MCF 10A (cell line): Measurements from ENCODE around the gene NECTIN3. TPM values are rescaled to one million over a fixed set of nuclear protein-coding genes. Genes with fewer than 3 reads are reported as not detected.

Experiments used
- BruUV-seq: library from RNA; stranded (reverse); fragments of 400-500 nt; replicated peaks from 2 replicates; lab custom pipeline; 2021; lab: Mats Ljungman, UMichigan
- CTCF ChIA-PET: fragments of 300-600 bp; sonication (Branson Sonifier 250); formaldehyde crosslinking; extraction: SDS; loops from one replicate; lab custom pipeline; 2021; ENCODE audit warnings: antibody characterized with exemption, inconsistent platforms; lab: Yijun Ruan, JAX
- POLR2A ChIA-PET: fragments of 300-600, 350-650 bp; sonication (Branson Sonifier 250); formaldehyde crosslinking; extraction: SDS; loops from one replicate; lab custom pipeline; 2020; ENCODE audit warnings: antibody characterized with exemption, inconsistent platforms; lab: Yijun Ruan, JAX
- DNase-seq: peaks from one replicate; pipeline ENCODE4 v3.0.0-alpha.2; 2018; ENCODE audit not compliant: unreplicated experiment
- H3K27ac Mint-ChIP-seq: one replicate; pipeline ENCODE4 v1.8.0; 2022; ENCODE audit warnings: mild to moderate bottlenecking, low read depth, mixed read lengths; ENCODE audit not compliant: unreplicated experiment
- H3K27me3 Mint-ChIP-seq: one replicate; pipeline ENCODE4 v1.8.0; 2022; ENCODE audit warnings: mixed read lengths; ENCODE audit not compliant: insufficient read depth, unreplicated experiment
- H3K36me3 Mint-ChIP-seq: one replicate; pipeline ENCODE4 v1.8.0; 2022; ENCODE audit warnings: mild to moderate bottlenecking, moderate library complexity, mixed read lengths; ENCODE audit not compliant: insufficient read depth, unreplicated experiment
- H3K4me1 Mint-ChIP-seq: one replicate; pipeline ENCODE4 v1.8.0; 2022; ENCODE audit warnings: mixed read lengths; ENCODE audit not compliant: insufficient read depth, unreplicated experiment
- H3K4me3 Mint-ChIP-seq: one replicate; pipeline ENCODE4 v1.8.0; 2022; ENCODE audit warnings: mild to moderate bottlenecking, moderate library complexity, mixed read lengths; ENCODE audit not compliant: unreplicated experiment
- H3K9me3 Mint-ChIP-seq: one replicate; pipeline ENCODE4 v1.8.0; 2022; ENCODE audit warnings: mixed read lengths; ENCODE audit not compliant: unreplicated experiment
- CTCF ChIP-seq: fragments of 200-600 bp; IDR thresholded peaks from one replicate; pipeline ENCODE4 v1.8.0; 2022; ENCODE audit warnings: antibody characterized with exemption, mild to moderate bottlenecking; ENCODE audit not compliant: unreplicated experiment
- intact Hi-C: fragments of 100-400 bp; cut with micrococcal nuclease; formaldehyde crosslinking; loops from 2 replicates; pipeline ENCODE4 v1.14.1; 2022
- total RNA-seq: library from RNA; stranded (reverse); gene quantifications from 2 replicates; pipeline ENCODE4 v1.2.3, GENCODE V29; 2022

Gene NECTIN3
- total RNA-seq, 1 experiment from 2014 or later: 25.6 TPM

GRCh38 chr3:111080413-111080812, 8.8 kb downstream of the NECTIN3 start:
- POLR2A ChIA-PET: interaction anchor here (0.6 to 1.4 kb wide), 3 partner anchors 10 to 976 kb away, joined by 3 to 6 read pairs (median 3); no protein-coding TSS in a partner anchor

DNA sequence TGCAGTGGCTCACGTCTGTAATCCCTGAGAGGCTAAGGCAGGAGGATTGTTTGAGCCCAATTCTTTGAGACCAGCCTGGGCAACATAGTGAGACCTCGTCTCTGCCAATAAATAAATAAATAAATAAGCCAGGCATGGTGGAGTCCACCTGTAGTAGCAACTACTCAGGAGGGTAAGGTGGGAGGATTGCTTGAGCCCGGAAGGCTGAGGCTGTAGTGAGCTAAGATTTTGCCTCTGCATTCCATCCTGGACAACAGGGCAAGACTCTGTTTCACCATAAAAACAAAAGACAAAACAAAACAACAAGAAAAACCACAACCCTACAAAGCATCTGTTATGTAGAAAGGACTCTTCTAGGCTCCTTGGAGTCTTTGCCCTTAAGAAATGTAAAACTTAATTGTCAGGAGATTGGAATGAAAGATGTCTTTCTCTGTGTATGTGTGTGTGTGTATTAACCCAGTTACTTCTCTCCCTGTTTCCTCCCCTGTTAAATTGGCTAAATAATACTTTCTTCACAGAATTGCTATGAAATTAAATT, 9.5 kb downstream of the NECTIN3 start:
- Mint-ChIP-seq H3K27me3 (no peaks in the 10 kb centered on the region), H3K4me3 (no peak overlapping the region), H3K9me3 (no peaks in the 10 kb centered on the region), H3K36me3 (no peaks in the 10 kb centered on the region), H3K4me1 (no peaks in the 10 kb centered on the region), H3K27ac (no peak overlapping the region)
- POLR2A ChIA-PET: interaction anchor here (0.7 to 1.2 kb wide), 2 partner anchors 69 to 86 kb away, joined by 3 read pairs; no protein-coding TSS in a partner anchor
- no peak for DNase-seq
- CTCF ChIA-PET: interaction anchor here (0.5 to 6.4 kb wide), 31 partner anchors 10 to 1549 kb away, joined by 3 to 45 read pairs (median 3); no protein-coding TSS in a partner anchor
- BruUV-seq: no TSS peak
- TF ChIP-seq CTCF: no peak
- intact Hi-C loops: loop anchor here (2.0 to 5.0 kb wide), 2 partner anchors 258 to 1804 kb away; no protein-coding TSS in a partner anchor

More at GRCh38 chr3:111080413-111080812, 8.8 kb downstream of the NECTIN3 start:
- H3K36me3 Mint-ChIP-seq: no peaks in the 10 kb centered on the region
- no TSS peak for BruUV-seq
- H3K9me3 Mint-ChIP-seq: no peaks in the 10 kb centered on the region
- DNase-seq: peak; percentile 61
- TF ChIP-seq CTCF: peak; percentile 65
- peaks cover 5% of the 10 kb centered on the region for H3K4me1 Mint-ChIP-seq
- H3K4me3 Mint-ChIP-seq: no peak overlapping the region
- intact Hi-C loops: loop anchor here (1.0 to 5.0 kb wide), 4 partner anchors 258 to 1803 kb away; no protein-coding TSS in a partner anchor
- no peak overlapping the region for H3K27ac Mint-ChIP-seq
- H3K27me3 Mint-ChIP-seq: no peaks in the 10 kb centered on the region
- CTCF ChIA-PET: interaction anchor here (0.5 to 6.4 kb wide), 39 partner anchors 11 to 1808 kb away, joined by 3 to 45 read pairs (median 3); no protein-coding TSS in a partner anchor

DNA sequence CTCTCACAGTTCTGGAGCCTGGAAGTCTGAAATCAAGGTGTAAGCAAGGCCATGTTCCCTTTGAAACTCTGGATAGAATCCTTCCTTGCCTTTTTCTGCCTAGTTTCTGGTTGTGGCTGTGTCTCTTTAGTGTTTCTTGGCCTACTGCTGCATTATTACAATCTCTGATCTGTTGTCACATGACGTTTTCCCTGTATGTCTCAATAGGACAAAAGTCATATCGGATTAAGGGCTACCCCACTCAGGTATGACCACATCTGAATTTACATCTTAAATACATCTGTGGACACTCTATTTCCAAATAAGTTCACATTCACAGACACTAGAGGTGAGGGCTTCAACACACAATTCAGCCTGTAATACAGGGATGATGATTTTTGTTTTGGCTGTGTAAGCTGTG, 13.3 kb downstream of the NECTIN3 start:
- DNase-seq: no peak
- no peak overlapping the region for H3K27ac Mint-ChIP-seq
- no peaks in the 10 kb centered on the region for H3K27me3 Mint-ChIP-seq
- H3K4me1 Mint-ChIP-seq: peaks cover 12% of the 10 kb centered on the region
- POLR2A ChIA-PET: no interaction called here
- no peaks in the 10 kb centered on the region for H3K9me3 Mint-ChIP-seq
- no peaks in the 10 kb centered on the region for H3K36me3 Mint-ChIP-seq
- CTCF ChIA-PET: interaction anchor here (0.6 kb wide), 1 partner anchor 622 kb away, joined by 4 read pairs; no protein-coding TSS in a partner anchor
- no peak for TF ChIP-seq CTCF
- intact Hi-C loops: loop anchor here (5.0 kb wide), 1 partner anchor 1808 kb away; no protein-coding TSS in a partner anchor
- no peak overlapping the region for H3K4me3 Mint-ChIP-seq
- no TSS peak for BruUV-seq

DNA sequence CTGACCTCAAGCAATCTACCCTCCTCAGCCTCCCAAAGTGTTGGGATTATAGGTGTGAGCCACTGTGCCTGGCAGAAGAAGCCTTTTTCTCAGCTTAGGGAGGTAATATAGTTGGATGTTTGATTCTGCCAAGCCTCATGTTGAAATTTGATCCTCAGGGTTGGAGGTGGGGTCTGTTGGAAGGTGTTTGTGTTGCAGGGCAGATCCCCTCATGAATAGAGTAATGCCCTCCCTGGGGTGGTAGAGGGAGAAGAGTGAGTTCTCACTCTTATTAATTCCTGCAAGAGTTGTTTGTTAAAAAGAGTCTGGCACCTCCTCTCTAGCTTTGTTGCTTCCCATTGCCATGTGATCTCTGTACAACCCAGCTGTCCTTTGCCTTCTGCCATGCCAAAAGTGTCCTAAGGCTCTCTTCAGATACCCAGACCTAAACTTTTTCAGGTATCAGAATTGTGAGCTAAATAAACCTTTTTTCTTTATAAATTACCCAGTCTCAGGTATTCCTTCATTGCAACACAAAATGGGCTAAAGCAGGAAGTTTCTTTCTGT, 16.4 kb downstream of the NECTIN3 start:
- Mint-ChIP-seq H3K36me3 (no peaks in the 10 kb centered on the region), H3K9me3 (no peaks in the 10 kb centered on the region), H3K27ac (no peak overlapping the region), H3K4me3 (no peak overlapping the region), H3K27me3 (no peaks in the 10 kb centered on the region), H3K4me1 (peaks cover 17% of the 10 kb centered on the region)
- no peak for DNase-seq
- BruUV-seq: no TSS peak
- ChIA-PET CTCF (interaction anchor here (0.7 kb wide), 1 partner anchor 335 kb away, joined by 4 read pairs; no protein-coding TSS in a partner anchor), POLR2A (no interaction called here)
- no peak for TF ChIP-seq CTCF
- intact Hi-C loops: no loop called here
